Colon (tissue), 2 donors: ENCODE measurements around the gene ALDH1A1.

Experiments used
- FAIRE-seq: peaks from 2 replicates; lab custom pipeline; 2012; peaks lifted over from hg19 to GRCh38; lab: Jason Lieb, UNC
- donor health status: control.
- donor health status: control.

ALDH1A1 gene

DNA sequence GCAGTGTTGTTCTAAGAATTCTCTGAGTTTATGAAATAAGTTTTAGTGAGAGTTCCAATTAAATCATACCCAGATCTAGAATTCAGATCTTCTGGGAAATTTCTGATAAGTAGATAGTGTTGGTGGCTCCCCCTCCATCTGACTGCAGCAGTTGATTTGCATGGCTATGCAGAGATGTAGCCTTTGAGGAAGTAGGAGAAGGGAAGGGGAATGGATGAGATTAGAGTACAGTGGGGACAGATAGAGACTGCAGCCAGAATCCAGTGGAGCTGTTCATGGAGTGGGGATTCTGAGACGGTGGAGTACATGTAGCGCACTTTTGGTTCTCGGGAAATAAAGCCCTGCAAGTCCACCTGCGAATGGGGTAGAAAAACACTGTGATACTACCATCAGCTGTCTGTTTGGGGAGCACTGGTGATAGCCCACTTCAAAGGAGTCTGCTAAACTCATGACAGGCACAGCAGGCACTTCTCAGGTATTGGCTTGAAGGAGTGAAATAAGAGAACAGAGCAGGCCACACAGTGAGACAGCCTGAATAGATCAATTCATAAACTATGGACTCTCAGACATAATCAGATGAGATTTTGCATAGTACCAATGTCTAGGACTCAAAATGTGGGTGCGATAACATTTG, 96.8 kb downstream of the ALDH1A1 start:
- FAIRE-seq: no peak

DNA sequence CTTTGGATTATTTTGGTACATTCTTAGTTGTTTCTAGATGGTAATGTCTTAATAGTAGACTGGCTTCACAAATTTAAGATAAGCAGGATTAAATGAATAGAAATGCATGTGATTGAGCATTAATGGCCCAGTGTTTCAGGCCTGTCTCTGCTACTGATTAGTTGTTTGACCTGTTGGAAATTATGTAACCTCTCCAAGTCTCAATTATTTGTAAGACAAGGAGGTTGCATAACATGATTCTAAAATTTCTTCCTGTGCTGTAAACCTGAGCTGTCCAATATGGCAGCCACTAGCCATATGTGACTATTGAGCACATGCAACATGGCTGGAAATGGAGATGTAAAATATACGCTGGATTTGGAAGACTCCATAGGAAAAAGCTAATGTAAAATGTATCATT, 97.5 kb downstream of the ALDH1A1 start:
- no peak for FAIRE-seq
